Suppressor macrophage treated with lipopolysaccharide for 1 hour (primary cell): ENCODE data around the gene ACACA.

ENCODE experiments used
- DNase-seq, 3 donors: peaks; one replicate each; pipeline ENCODE4 v3.0.0-alpha.2; 2020 to 2022

The ACACA gene

GRCh38 chr17:37286430-37286829 is 120.2 kb downstream of the ACACA start:
- DNase-seq = no peak

DNA sequence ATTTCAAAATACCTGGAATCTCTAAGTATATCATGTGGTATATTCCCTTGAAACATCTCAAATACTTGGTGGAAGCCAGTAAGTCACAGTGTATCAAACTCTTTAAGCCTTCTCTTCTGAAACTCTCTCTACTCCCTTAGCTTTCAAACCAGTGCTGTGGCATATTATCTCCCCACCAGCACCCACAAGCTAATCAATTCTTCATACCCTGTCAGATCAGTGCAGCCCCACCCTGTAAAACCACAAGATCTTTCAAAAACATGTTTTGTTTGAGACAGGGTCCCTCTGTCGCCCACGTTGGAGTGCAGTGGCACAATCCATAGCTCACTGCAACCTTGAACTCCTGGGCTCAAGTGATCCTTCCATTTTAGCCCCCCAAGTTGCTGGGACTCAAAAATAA is 122.4 kb downstream of the ACACA start:
- no peak for DNase-seq

DNA sequence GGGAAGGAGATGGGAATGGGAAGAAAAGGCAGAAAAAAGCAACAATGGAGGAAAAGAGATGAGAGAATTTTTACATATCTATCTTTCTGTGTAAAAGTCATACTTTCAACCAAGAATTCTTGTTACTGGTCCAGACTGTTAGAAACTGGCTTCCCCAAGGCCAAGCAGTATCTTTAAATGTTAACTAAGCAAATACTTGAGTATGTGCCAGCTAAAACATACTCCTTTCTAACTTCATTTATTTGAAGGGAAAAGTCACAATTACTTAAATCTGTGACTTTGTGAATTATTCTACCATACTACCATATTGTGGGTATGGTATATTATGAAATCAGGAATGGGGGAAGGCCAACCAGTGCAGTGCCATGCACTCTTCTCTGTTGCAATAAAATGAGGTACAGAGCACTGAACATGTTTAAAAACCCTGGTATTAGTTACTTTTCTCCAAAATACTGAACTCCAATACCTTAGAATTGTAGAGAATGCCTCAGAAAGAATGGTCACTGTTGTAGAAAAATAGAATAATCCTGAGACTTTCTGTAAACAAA is 123.1 kb downstream of the ACACA start:
- no peak for DNase-seq

DNA sequence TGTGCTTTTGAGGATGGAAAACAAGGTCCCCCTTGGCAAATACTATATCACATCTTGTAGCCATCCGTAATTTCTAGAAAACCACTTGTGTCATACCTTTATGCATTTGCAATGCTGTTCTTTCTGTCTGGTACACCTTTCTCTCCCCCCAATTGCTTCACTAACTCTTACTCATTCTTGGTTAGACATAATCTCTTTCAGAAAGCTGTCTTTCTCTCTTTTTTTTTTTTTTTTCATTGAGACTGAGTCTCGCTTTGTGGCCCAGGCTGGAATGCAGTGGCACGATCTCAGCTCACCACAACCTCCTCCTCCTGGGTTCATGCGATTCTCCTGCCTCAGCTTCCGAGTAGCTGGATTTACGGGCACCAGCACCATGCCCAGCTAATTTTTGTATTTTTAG is 125.8 kb downstream of the ACACA start:
- no peak for DNase-seq

DNA sequence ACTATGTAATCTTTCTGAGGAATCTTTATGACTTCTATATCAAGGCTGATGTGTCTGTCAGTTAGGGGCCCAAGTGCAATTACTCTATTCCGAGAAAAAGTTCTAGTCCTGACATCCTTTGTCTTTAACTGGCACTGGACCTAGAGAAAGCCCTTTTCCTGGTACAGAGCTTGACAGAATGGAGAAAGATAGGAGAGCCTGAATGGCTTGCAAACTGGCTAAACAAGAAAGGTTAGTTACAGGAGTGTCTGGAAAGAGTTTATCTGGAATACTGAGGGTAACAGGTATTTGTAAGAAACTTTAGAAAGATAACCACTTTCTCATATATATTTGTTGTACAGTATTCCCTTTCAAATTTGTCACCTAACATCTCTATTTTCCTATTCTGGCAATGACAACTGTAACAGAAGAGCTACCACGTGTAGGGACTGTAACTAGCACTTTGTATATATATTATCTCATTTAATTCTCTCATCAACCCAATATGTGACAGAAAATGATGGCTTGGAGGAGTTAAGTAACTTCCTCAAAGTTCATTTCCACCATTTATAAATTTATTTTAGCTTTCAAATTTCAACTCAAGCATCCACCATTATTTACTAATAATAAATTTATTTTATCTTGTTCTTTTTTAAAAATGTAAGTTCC is 128.3 kb downstream of the ACACA start:
- no peak for DNase-seq

DNA sequence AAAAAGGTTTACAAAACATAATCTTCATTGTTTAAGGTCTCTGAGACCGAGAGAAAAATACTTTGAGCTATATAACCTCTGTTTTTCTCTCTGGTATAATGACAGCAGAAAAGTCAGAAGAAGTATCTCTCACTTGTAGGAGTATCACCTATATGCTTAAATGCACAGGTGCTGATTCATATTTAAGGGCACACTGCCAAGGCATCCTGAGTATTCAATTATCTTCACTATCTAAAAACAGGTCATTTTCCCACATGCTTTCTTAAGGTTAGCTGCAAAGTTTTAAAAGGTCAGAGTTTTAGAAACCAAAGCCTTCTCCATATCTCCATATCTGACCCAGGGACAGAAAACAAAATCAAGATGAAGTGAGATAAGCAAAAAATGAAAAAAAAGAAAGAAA is 130.2 kb downstream of the ACACA start:
- no peak for DNase-seq

GRCh38 chr17:37274461-37274860 is 132.2 kb downstream of the ACACA start:
- no peak for DNase-seq

- peak in 2 of 3 donors; percentile 22 to 31 for DNase-seq
Measured at GRCh38 chr17:37273409-37274051, 133.1 kb downstream of the ACACA start.

GRCh38 chr17:37265446-37266173 is 141.0 kb downstream of the ACACA start:
- no peak for DNase-seq

- DNase-seq = no peak
Measured at GRCh38 chr17:37261286-37261685, 145.3 kb downstream of the ACACA start.

DNA sequence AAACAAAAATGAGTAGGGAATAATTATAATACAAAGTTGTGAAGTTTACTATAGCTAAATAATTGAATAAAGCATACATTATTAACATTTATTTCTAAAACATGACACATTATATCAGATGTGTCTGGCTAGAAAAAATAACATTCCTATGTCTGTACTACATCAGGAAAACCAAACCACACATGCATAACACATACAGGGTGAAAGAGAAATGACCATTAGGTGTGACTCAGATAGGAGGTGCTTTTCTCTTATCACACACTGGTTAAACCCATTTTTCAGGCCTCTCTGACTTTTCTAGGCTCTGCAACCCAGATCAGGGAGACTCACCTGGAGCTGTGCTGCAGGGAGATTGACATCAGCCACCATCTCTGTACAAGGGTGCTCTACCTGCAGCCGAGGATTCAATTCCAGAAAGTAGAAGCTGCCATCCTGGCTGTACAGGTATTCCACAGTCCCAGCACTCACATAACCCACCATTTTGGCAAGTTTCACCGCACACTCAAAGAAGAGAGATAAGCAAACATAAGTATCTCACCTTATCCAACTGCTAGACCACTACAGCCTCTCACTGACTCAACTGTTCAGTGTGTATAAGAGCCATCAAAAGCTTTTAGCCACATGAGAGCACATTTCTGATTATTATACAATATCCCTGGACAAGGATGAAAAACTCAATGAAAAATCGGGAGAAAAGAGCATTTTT is 147.5 kb downstream of the ACACA start:
- DNase-seq = no peak

DNA sequence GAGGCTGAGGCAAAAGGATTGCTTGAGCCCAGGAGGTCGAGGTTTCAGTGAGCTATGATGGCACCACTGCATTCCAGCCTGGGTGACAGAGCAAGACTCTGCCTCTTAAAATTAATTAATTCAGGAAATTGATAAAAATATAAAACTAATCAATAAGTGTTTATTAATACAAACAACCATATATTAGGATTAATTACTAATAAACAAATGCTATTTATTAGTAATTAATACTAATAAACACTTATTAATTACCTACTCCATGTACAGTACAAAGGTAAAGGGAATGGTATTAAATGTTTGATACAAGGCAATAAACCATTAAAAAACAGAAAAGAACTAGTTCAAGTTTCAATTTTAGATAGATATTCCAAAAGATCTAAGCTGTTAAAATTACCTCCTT is 150.0 kb downstream of the ACACA start:
- no peak for DNase-seq

- DNase-seq = no peak
Measured at GRCh38 chr17:37255432-37255831, 151.2 kb downstream of the ACACA start.

DNA sequence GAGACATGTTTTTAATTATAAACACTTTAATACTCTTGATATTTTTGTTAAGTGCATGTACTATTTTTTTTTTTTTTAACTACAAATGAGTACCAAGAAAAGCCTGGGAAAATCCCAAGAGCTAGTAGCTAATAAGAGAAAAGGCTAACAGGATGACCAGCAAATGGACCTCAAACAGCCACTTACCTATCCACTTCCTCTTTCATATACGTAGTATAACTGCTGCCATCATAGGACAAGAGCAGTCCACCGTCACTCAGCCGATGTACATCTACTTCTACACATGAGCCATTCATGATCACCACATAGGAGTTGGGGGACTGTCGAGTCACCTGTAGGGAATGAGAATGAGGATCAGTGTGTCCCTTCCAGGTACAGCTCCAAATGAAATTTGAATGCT is 158.8 kb downstream of the ACACA start:
- no peak for DNase-seq

DNA sequence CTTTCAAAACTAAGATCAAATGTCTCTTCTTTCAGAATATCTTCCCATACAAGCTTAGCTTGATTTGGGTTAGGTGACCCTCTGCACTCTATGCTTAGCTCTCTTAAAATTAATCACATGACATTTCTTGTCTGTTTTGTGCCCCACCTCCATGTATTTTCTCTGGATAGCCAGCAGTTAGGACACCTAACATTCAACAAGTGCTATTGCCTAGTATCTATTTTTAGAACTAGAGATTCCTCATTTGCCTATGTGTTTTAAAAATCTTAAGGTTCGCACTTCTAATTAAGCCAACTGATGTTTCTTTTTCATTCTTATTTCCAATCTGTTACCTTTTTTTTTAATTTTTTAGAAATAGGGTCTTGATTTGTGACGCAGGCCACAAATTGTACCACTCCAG is 160.6 kb downstream of the ACACA start:
- no peak for DNase-seq

GRCh38 chr17:37240381-37240780 is 166.3 kb downstream of the ACACA start:
- DNase-seq = no peak

- DNase-seq = peak; percentile 14 to 58 (median 21)
Measured at GRCh38 chr17:37239690-37240334, 166.8 kb downstream of the ACACA start.

DNA sequence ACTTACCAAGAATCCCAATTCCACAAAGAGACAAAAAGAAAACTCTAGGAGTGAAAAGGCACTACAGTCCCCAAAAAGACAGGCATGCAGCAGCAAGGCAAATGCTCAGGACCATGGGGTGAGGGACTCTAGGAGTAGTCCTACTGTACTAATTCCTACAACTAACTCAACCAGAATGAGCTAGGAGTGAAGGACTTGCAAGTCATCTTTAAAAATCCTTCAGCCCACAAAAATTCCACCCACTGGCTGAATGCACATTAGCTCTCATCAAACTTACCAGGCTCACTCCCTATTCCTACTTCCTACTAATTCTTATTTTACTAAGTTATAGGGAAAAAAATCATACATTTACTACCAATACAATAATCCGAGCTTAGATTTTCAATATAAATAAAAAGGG is 172.5 kb downstream of the ACACA start:
- no peak for DNase-seq

DNA sequence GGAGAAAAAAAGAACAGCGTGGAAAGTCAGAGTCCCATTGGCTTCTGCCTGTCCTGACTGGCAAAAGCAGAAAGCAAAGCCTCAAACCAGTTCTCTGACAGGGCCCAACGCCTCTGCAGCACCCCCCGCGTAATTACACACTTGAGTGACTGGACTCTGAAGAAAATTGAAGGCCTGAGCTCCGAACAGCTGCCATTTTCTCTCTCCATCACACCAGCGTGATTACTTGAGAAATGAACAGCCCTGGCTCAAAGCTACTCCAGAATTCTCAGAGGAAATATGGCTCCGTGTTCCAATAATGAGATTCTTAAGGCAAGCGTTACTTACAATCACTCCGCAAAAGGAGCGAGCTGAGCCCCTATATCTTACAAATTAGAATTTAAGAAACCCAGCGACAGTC is 173.6 kb downstream of the ACACA start:
- DNase-seq = no peak

DNA sequence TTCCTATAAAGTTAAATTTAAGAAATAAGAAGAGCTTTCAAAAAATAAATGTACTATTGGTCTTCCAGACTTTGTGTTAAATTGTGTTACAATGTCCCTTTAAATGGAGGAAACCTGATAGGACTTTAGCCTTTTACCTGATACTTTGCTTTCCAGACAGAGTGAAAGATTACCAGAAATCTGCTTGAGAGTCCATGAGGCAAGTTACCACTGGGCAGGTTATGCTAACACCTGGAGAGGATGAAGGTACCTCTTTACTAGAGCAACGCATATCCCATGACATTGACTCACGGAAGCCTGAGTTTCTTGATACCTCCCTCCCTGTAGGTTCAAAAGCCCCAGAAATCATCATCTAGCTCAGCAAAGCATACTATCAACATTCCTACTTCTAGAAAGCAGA is 174.7 kb downstream of the ACACA start:
- DNase-seq = no peak

- no peak for DNase-seq
Measured at GRCh38 chr17:37230633-37231032, 176.0 kb downstream of the ACACA start.

GRCh38 chr17:37225465-37225864 is 181.2 kb downstream of the ACACA start:
- no peak for DNase-seq

DNA sequence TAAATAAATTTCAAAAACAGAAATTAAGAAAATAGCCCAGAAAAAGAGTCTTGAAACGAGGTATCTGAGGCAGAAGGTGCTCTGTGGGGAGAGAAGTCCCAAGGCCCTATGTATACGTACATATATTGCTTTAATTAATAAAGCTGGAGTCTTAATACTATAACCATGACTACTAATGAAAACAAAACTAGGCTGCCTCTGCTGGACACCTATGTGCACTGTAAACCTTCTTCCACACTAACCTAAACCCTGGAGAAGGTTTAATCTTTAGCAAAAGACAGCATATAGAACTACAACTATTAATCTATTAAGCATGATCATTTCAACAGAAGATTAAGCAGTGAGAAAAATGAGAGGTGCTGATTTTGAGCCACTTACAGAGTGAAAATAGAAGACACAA is 184.8 kb downstream of the ACACA start:
- DNase-seq = no peak
